HG03571 (cell line): Measurements from ENCODE around the gene C3orf49.

Experiments used
- ATAC-seq: cut with Tn5 transposase; IDR thresholded peaks from one replicate; pipeline ENCODE4 v1.9.1; 2021; ENCODE audit not compliant: unreplicated experiment

The C3orf49 gene

DNA sequence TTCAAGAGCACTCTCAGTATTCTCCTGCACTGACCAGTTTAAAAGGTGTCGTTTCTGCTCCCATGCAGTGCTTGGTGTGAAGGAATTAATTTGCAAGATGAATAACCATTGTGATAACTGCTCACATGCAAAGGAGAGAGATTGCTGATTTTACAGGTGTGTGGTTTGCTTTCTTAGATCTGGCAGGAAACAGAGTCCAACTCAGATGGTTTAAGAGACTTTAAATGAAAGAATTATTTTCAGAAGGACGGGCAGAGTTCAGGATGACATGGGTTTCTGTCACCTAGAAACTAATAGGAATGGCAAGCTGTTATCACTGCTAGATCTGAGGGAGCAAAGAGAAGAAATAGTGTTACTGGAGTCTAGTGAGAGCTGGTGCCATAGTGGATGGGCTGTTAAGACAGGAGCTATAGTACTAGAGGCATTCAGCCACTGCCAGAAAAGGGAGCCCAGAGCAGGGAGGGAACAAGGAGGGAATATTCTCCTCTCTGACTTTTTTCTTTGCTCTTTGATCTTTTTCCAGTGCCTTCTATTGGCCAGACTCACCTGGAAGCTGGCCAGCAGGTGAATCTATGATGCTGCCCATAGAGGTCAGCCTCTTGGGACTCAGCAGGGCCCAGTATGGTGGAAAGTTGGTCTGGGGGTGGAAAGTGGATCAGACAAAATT, 59.4 kb downstream of the C3orf49 start:
- no peak for ATAC-seq

DNA sequence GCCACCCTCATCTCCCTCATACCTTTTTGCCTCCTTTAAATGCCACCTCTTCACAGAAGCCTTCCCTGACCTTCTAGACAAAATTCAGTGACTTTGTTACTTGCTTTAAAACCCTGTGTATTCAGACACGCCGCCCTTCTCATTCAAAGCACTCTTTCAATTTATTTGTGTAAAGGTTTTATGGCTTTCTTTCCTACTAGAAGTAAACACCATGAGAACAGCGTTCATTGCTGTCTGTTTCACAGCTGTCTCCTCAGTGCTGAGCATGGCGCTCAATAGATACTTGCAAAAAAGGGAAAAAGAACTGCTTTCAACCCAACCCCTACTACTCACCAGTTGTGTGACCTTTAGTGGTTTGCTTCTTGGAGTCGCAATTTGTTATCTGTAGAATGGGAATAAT, 61.6 kb downstream of the C3orf49 start:
- ATAC-seq: no peak

DNA sequence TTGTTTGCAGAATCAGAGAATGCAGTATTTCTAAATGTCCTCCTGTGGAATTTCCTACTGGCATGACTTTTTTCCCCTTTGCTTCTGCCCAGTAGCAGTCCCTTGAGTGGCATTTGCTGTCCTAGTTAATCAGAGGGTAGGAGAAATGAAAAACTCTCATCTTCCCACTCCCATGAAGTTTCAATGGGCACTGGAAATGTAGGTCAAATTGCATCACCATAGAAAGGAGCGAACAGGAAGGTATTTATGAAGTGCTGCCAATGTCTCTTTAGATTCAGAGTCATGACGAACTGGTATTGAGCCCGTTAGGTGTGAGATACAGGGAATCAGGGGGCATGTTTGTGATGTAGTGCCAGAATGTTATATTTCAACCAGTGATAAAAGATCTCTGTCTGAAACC, 67.8 kb downstream of the C3orf49 start:
- ATAC-seq: no peak

DNA sequence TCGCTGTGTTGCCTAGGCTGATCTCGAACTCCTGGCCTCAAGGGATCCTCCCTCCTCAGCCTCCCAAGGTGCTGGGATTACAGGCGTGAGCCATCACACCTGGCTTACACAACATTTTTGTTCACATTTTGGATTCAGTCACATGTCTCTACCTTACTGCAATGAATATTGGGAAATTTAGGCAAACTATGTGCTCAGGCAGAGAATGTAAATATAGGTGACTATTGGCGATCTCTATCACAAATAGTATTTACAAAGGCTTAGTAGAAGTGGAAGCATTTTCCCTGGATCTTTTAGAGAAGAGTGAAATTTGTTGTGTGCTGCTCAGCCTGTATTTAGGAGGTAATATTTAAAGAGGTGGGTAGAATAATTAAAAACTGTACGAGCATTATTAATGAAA, 72.4 kb downstream of the C3orf49 start:
- ATAC-seq: no peak

DNA sequence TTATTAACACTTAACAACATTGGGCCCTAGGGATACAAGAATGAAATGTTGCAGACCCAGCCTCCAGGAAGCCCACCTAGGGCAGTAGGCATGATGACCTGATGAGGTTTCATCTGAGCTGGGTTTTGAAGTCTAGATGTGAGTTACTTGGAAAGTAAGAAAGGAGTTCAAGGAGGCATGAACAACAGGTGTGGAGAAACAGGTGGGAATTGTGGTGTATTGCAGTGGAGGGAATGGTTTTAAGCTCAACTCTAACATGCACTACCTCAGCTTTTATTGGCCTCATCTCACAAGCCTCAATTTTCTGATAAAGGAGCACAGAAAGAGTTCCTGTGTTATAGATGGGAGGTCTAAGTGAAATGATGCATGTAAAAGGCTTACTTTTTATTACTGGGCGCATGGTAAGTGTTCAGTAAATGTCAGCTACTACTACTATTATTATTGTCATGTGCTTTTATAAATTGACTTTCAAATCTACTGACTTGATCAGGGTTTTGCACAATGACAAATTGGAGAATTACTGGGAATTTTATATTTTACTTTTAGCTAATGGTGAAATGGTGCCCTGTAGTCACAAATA, 73.8 kb downstream of the C3orf49 start:
- no peak for ATAC-seq

DNA sequence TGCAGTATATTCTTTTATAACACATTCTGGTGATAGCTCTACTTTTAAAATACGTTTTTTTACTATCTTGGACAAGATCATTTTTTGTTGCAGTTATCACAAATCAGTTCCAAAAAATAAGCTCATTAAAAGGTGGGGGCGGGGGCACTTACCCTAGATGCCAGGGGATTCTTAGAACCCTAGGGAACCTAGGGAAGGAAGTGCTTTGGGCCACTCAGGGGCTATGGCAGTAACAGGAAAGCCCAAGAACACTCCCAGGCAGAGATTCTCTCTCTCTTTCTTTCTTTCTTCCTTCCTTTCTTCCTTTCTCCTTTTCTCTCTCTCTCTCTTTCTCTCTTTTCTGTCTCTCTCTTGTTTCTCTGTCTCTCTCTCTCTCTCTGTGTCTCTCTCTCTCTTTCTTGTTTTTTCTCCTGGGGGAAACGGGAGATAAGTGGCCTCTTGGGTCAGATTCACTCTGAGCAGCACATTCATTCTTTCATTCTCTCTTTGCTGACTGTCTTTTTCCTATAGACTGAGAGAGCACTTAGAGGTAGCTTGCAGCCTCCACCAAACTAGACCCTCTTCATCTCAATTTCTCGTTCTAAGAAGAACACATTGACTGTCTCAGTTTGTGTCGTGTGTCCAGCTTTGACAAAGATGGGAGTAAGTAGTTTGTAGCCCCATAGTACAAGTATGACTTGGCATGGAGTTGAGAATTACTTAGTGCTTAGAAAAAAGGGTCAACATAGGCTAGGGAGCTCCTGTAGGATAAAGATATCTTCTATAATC, 76.5 kb downstream of the C3orf49 start:
- ATAC-seq: no peak

DNA sequence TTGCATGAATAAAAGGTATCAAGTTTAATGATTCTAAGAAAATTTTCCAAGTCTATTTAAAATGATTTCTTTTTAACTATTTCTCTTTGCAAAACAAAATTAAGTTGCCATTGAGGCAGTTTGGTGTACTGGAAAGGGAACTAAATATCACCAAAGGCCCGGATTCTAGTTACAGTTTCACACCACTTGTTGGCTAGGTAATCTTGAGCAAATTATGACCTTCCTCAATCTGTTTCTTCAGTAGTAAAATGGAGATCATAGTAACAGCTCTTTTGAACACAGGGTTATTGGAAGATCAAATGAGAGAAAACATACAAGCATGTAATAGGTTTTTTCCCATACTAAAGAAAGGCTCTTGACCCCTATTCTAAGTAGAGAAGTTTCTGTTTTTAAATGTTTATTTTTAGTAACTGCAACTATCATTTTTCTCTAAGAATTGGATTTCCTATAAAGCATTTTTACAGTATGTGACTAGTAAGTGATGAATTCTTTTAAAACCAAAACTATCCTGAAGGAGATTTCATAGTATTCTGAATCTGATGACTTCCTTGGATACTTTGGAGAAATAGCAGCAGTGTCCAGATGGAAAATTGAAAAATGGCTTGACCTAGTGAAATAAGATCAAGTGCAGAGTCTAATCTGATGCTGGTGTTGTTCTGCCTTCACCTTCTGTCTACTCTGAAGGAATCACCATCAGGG, 77.4 kb downstream of the C3orf49 start:
- ATAC-seq: no peak
